Measurements from ENCODE around the gene VPS36. TPM values are rescaled to one million over a fixed set of nuclear protein-coding genes. Genes with fewer than 3 reads are reported as not detected.
A peak's percentile ranks its signal among the peaks of the same experiment; 100 is the strongest.

Gene VPS36
- total and polyA plus RNA-seq, 2 donors = 29.3 to 118 TPM

DNA sequence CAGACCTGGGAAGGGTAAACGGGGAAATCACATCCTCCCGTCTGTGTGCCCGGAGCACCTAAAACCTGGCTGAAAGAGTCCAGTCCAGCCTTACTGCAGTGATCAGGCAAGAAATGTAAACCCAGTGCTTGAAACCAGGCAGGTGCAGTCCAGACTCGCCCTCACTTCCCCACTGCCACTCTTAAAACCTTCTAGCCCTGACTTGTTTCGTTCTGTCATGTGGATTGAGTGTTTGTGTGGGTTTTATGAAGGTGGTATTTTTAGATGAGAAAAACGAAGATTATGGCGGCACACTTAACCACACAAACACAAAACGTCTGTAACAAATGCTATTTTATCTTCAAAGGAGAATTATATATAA, 4.0 kb upstream of the VPS36 start:
- Histone ChIP-seq H3K4me3 (ENCODE audit: low read depth, low read length) (no peak overlapping the region), H3K36me3 (ENCODE audit: insufficient read depth) (no peaks in the 10 kb centered on the region), H3K27ac (ENCODE audit: low read depth) (peak overlapping the region; percentile 27), H3K4me1 (ENCODE audit: insufficient read depth) (no peaks in the 10 kb centered on the region)
- no peak for DNase-seq (ENCODE audit: extremely low spot score)
- WGBS = 34% methylated on average over 8 of the region's 8 CpGs

DNA sequence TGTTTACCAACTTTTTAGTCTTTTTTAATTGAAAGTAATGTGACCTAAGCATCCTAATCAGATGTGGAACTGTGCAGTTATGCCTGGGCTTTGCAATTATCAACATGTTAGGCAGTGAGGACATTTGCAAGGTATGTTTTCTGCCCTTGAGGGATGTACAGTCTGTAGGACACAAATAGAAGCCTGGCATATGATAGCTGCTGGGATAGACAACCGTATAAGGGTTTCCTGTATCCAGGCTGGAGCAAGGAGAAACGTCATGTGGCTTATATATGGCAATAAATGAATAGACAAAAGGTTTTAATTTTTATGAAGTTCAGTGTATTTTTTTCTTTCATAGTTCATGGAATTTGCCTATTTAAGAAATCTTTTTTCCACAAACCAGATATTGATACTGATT, 2.0 kb upstream of the VPS36 start:
- DNase-seq (ENCODE audit: extremely low spot score) = no peak
- Histone ChIP-seq H3K27ac (ENCODE audit: low read depth) (no peak overlapping the region), H3K4me3 (ENCODE audit: low read depth, low read length) (no peak overlapping the region), H3K36me3 (ENCODE audit: insufficient read depth) (no peaks in the 10 kb centered on the region), H3K4me1 (ENCODE audit: insufficient read depth) (no peaks in the 10 kb centered on the region)
- 52% methylated on average over 2 of the region's 2 CpGs for WGBS

DNA sequence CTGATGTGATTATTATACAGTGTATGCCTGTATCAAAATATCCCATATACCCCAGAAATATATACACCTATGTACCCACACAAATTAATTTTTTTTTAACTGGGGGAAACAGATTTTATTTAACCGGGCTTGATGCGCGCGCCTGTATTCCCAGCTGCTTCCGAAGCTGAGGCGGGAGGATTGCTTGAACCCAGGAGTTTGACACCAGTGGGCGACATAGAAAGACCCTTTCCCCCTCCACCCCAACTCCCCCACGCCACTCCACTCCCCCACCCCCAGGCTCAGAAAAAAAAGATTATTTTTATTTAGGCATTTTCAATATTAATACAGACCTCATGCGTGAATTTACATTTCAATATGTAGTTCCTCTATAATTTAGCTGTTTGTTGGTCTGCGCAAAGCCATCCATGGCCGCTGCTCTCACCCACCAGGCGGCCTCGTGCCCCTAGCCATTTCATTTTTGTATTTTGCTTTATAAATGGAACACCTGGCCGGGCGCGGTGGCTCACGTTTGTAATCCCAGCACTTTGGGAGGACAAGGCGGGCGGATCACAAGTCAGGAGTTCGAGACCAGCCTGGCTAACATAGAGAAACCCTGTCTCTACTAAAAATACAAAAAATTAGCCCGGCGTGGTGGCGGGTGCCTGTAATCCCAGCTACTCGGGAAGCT, 836 bp upstream of the VPS36 start:
- Histone ChIP-seq H3K4me1 (ENCODE audit: insufficient read depth) (no peaks in the 10 kb centered on the region), H3K27ac (ENCODE audit: low read depth) (no peak overlapping the region), H3K4me3 (ENCODE audit: low read depth, low read length) (no peak overlapping the region), H3K36me3 (ENCODE audit: insufficient read depth) (no peaks in the 10 kb centered on the region)
- 87% methylated on average over 24 of the region's 24 CpGs for WGBS
- no peak for DNase-seq (ENCODE audit: extremely low spot score)

DNA sequence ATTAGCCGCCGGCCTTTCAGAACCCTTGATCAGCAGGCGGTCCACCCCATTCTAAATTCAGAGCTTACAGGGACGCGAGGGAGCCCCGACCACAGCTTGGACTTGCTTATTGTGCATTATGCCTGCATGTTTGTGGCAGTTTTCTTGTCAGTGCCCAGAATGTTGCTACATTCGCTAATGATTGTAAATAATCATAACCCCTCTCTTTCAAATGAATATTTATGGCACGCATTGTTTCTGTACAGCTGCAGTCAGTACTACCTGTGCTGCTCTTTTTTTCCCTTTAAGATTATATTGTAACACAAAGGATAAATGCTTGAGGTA, 321 bp upstream of the VPS36 start:
- 6% methylated on average over 8 of the region's 8 CpGs for WGBS

DNA sequence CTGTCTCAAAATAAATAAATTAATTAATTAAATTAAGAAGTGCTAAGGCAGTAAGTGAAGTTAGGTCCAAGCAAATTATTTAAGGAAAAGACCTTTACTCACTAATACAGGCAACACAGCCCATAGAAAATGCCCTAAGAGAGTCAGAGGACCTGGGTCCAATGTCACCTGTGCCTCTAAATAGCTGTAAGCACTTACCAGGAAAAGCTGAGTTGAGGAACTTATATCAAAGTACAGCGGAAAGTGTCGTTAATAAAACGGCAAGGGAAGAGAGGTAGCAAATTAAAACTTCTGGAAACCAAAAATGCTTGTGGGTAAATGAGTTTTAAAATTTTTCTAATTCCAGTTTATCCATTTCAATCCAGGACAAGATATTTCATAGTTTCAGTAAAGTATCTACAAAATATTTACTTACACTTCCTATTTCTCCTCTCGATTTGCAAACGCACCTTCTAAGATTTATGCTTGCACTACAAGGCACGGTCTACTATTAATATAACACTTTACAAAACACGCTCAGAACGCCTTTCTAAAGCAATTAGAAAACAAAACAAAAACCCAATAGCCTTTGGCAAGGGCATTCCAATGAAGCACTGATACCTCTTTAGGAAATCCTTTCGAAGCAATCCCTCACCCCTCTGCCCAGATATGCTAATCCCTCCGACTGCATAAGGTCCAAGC, 963 bp downstream of the VPS36 start:
- Histone ChIP-seq H3K4me3 (ENCODE audit: low read depth, low read length) (peak overlapping the region; percentile 88), H3K36me3 (ENCODE audit: insufficient read depth) (no peaks in the 10 kb centered on the region), H3K4me1 (ENCODE audit: insufficient read depth) (no peaks in the 10 kb centered on the region), H3K27ac (ENCODE audit: low read depth) (peak overlapping the region; percentile 98)
- DNase-seq (ENCODE audit: extremely low spot score) = no peak
- 7% methylated on average over 10 of the region's 10 CpGs for whole genome bisulfite sequencing

More for the DNA sequence above, 321 bp upstream of the VPS36 start:
- Histone ChIP-seq H3K4me3 (ENCODE audit: low read depth, low read length) (no peak overlapping the region), H3K4me1 (ENCODE audit: insufficient read depth) (no peaks in the 10 kb centered on the region), H3K36me3 (ENCODE audit: insufficient read depth) (no peaks in the 10 kb centered on the region), H3K27ac (ENCODE audit: low read depth) (no peak overlapping the region)
- no peak for DNase-seq (ENCODE audit: extremely low spot score)

DNA sequence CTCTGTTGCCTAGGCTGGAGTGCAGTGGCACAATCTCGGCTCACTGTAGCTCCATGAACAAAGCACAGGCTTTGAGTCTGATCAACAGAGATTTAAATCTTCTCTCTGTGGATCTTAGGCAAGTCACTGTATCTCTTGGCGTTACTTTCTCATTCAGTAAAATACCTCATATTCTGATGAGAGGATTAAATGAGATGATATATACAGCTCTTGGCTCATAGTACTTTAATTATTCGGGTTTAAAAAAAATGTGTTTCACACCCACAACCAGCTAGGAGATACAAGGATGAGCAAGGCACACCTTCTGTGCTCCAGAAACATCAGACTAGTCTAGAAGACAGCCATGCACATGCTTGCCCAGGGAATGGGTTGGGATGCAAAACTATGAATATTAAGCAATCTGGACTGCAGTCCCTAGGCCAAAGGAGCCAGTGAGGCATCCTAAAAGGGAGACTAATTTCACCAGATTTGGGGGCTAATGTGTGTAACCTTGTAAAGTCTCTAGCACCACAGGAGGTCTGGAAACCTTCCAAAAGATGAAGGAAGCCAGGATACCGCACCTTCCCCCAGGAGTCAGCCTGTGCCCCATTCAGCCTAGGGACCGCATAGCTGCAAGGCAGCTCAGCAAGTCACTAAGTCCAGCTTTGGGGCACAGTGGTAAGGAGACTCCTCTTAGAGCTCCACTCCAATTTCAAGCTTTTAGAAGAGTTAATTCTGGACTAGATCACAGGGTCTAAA, 2.5 kb downstream of the VPS36 start:
- WGBS = 80% methylated on average over 5 of the region's 5 CpGs
- DNase-seq (ENCODE audit: extremely low spot score) = no peak
- Histone ChIP-seq H3K36me3 (ENCODE audit: insufficient read depth) (no peaks in the 10 kb centered on the region), H3K4me3 (ENCODE audit: low read depth, low read length) (no peak overlapping the region), H3K4me1 (ENCODE audit: insufficient read depth) (no peaks in the 10 kb centered on the region), H3K27ac (ENCODE audit: low read depth) (no peak overlapping the region)

DNA sequence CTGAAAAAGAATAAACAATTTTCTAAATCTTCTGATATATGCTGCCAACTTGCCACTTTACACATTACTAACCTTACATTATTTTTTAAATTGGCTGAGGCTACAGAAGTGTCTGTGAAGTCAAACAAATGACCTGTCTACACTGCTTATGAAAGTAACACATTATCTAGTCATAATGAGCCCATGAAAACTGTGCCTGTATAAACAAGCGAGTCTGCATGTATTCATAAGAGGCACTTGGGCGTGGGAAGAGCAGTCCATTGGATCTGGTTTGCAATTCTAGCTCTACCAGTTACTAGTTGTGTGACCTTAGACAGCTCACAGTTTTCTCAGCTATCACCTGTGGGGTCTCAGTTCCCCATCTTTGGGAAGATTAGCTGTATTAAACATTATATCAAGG, 3.1 kb downstream of the VPS36 start:
- Histone ChIP-seq H3K4me1 (ENCODE audit: insufficient read depth) (no peaks in the 10 kb centered on the region), H3K4me3 (ENCODE audit: low read depth, low read length) (no peak overlapping the region), H3K27ac (ENCODE audit: low read depth) (no peak overlapping the region), H3K36me3 (ENCODE audit: insufficient read depth) (no peaks in the 10 kb centered on the region)
- WGBS = 85% methylated on average over 2 of the region's 2 CpGs
- no peak for DNase-seq (ENCODE audit: extremely low spot score)

DNA sequence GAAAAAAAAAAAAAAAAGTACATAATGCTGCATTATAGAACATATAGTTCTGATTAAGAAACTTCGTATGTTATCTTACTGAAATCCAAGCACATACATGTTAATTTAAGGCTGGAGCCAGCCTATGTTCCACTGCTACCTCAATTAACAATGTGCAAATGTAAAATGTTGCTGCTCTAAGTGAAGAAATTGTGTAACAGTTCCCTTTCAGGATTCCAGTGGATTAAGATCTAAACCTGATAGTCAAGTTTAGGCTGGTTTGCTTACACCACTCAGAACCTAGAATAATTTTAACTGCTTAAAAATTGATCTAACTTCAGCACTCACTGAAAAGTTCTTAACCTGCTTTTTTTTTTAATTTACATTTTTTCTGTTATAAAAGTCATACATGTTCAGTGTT, 4.2 kb downstream of the VPS36 start:
- DNase-seq (ENCODE audit: extremely low spot score) = no peak
- no peaks in the 10 kb centered on the region for H3K36me3 ChIP-seq (ENCODE audit: insufficient read depth)
- H3K4me3 ChIP-seq (ENCODE audit: low read depth, low read length) = no peak overlapping the region
- WGBS = 77% methylated on average over 1 of the region's 1 CpG
- H3K4me1 ChIP-seq (ENCODE audit: insufficient read depth) = no peaks in the 10 kb centered on the region
- H3K27ac ChIP-seq (ENCODE audit: low read depth) = no peak overlapping the region

DNA sequence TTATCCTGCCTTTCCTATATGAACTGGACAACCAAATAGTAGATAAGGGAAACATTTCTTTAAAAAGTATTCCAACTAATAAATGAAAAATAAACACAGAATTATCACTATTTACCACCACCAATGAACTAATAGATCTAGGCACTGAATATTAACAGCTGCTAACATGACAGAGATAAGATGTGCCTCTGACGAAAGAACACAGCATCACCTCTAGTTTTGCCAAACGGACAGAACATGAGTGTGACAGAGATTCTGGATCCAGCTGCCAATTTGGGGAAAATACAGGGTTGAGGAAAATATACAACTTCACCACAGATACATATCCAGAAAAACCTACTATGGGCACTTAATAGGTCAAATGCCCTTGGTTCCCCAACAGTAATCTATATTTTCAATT, 18.0 kb downstream of the VPS36 start:
- Histone ChIP-seq H3K27ac (ENCODE audit: low read depth) (no peak overlapping the region), H3K36me3 (ENCODE audit: insufficient read depth) (peaks cover 5% of the 10 kb centered on the region), H3K4me1 (ENCODE audit: insufficient read depth) (no peaks in the 10 kb centered on the region), H3K4me3 (ENCODE audit: low read depth, low read length) (no peak overlapping the region)
- DNase-seq (ENCODE audit: extremely low spot score) = no peak
- 83% methylated on average over 2 of the region's 2 CpGs for WGBS

DNA sequence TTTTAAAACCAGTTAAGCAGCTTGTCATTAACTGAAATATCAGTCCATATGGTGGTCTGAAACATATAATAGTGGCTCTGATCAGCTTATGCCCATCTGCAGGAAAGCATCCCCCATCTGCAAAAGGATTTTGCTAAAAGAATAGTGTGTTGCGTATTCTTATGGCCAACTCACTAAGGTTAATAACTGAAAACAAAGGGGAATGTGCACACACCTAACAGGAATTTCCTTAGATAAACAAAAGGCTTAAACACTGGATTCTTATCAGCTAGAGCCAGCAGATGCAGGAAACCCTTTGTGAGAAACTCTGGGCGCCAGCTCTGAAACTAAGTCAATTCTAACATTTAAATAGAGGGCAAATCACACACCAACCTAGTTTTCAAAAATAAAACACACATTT, 22.1 kb downstream of the VPS36 start:
- no peak overlapping the region for H3K27ac ChIP-seq (ENCODE audit: low read depth)
- whole genome bisulfite sequencing = 81% methylated on average over 2 of the region's 2 CpGs
- no peak for DNase-seq (ENCODE audit: extremely low spot score)
- no peaks in the 10 kb centered on the region for H3K4me1 ChIP-seq (ENCODE audit: insufficient read depth)
- no peak overlapping the region for H3K4me3 ChIP-seq (ENCODE audit: low read depth, low read length)
- peaks cover 5% of the 10 kb centered on the region for H3K36me3 ChIP-seq (ENCODE audit: insufficient read depth)

DNA sequence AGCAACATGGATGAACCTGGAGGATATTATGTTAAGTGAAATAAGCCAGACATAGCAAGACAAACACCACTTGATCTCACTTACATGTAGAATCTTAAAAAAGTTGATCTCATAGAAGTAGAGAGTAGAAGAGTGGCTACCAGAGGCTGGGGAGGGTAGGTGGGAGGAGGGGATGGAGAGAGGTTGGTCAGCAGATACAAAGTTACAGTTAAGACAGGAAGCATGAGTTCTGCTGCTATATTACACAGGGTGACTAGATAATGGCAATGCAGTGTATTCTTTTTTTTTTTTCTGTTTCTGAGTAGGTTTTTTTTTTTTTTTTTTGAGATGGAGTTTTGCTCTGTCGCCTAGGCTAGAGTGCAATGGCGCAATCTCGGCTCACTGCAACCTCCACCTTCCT, 29.2 kb downstream of the VPS36 start:
- 97% methylated on average over 3 of the region's 3 CpGs for WGBS
- Histone ChIP-seq H3K4me3 (ENCODE audit: low read depth, low read length) (no peak overlapping the region), H3K4me1 (ENCODE audit: insufficient read depth) (no peaks in the 10 kb centered on the region), H3K27ac (ENCODE audit: low read depth) (no peak overlapping the region), H3K36me3 (ENCODE audit: insufficient read depth) (peaks cover 2% of the 10 kb centered on the region)
- no peak for DNase-seq (ENCODE audit: extremely low spot score)

DNA sequence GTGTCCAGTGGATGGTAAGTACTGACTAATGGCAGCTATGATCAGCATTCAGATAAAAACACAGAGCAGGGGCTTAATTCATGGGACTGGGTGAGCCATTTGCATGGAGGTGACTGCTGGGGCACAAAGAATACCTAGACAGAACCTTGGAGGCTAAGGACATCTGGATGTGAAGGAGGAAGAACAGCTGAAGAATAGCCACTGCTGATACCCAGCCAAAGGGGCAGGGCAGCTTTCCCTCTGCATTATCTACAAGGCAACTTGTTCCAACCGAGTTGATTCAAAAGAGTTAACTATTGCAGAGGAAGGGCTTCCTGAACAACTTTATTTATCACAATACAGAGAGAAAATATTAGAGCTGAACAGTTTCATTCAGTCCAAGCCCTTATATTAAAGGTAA, 31.4 kb downstream of the VPS36 start:
- 30% methylated on average over 1 of the region's 1 CpG for WGBS
- no peak overlapping the region for H3K27ac ChIP-seq (ENCODE audit: low read depth)
- DNase-seq (ENCODE audit: extremely low spot score) = no peak
- H3K4me1 ChIP-seq (ENCODE audit: insufficient read depth) = no peaks in the 10 kb centered on the region
- no peak overlapping the region for H3K4me3 ChIP-seq (ENCODE audit: low read depth, low read length)
- no peaks in the 10 kb centered on the region for H3K36me3 ChIP-seq (ENCODE audit: insufficient read depth)

DNA sequence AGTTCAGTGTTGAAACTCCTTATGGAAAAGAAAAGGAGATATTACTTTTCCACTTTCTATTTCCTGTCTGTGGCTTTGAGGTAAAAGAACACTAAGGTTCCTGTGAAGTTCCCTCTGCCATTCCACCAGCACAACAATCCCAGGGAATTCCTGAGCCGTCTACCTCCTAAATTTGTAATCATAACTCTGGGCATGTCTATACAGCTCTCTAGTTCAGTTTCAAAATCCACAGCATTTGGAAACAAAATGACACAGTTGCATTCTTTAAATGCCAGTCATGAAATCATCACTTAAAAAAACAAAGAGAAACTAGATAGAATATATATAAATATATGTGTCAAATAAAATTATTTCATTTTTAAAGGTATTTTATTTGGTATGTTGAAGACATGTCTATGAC, 35.5 kb downstream of the VPS36 start:
- no peak overlapping the region for H3K4me3 ChIP-seq (ENCODE audit: low read depth, low read length)
- no peaks in the 10 kb centered on the region for H3K36me3 ChIP-seq (ENCODE audit: insufficient read depth)
- 62% methylated on average over 1 of the region's 1 CpG for WGBS
- H3K27ac ChIP-seq (ENCODE audit: low read depth) = no peak overlapping the region
- DNase-seq (ENCODE audit: extremely low spot score) = no peak
- H3K4me1 ChIP-seq (ENCODE audit: insufficient read depth) = no peaks in the 10 kb centered on the region

DNA sequence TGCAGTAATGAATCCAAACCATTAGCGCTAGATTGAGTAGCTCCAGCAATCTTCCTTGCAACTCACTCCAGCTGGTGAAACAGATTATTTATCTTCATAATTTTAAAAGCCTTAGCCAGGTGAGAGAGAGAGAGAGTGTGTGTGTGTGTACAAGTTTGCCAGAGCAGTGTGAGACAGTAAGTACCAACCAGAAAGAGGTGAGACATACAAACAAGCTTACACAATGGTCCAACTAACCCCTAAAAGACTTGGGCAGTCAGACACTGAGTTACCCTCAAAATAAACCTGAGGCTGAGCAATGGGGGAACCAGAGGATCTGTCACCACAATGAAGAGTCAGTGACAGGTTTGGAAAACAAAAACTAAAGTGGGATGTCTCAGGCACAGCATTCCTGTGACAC, 36.4 kb downstream of the VPS36 start:
- Histone ChIP-seq H3K36me3 (ENCODE audit: insufficient read depth) (no peaks in the 10 kb centered on the region), H3K4me3 (ENCODE audit: low read depth, low read length) (no peak overlapping the region), H3K27ac (ENCODE audit: low read depth) (no peak overlapping the region), H3K4me1 (ENCODE audit: insufficient read depth) (no peaks in the 10 kb centered on the region)
- no peak for DNase-seq (ENCODE audit: extremely low spot score)
- 89% methylated on average over 1 of the region's 1 CpG for WGBS

Data from urinary bladder (tissue), 4 donors.